Activated CD4-positive, alpha-beta memory T cell treated with anti-CD3 and anti-CD28 coated beads for 36 hours (primary cell): ENCODE results near the gene NAPEPLD. TPM values are rescaled to one million over a fixed set of nuclear protein-coding genes. Genes with fewer than 3 reads are reported as not detected.

Experiments
- total RNA-seq, 2 experiments: library from RNA; stranded (reverse); gene quantifications; one replicate each; pipeline ENCODE4 v1.2.3, GENCODE V29; 2021

NAPEPLD gene
- total RNA-seq, 2 experiments from 2014 or later: 8.4 to 9.3 TPM

Other genes starting within 250 kb of the NAPEPLD start
- gene LRRC17, start 236.1 kb downstream of the NAPEPLD start, total RNA-seq: under 1 TPM in 1 of 2 experiments, not detected in 1; 0.33 TPM
- under 1 TPM; 0.45 to 0.63 TPM for gene FBXL13, start 74.3 kb downstream of the NAPEPLD start, total RNA-seq
- 10 to 100 TPM; 49.7 to 53.3 TPM for gene ARMC10, start 74.0 kb downstream of the NAPEPLD start, total RNA-seq
- gene PMPCB, start 148.3 kb upstream of the NAPEPLD start, total RNA-seq: 10 to 100 TPM; 81.9 to 85.0 TPM
- gene DNAJC2, start 195.7 kb upstream of the NAPEPLD start, total RNA-seq: 10 to 100 TPM; 51.1 to 51.5 TPM
- 100 to 1,000 TPM; 161 to 165 TPM for gene PSMC2, start 198.5 kb upstream of the NAPEPLD start, total RNA-seq